ENCODE data around the gene HOXD1. TPM values are rescaled to one million over a fixed set of nuclear protein-coding genes. Genes with fewer than 3 reads are reported as not detected.

The HOXD1 gene
- total and polyA plus RNA-seq, 2 of the 4 experiments (the other 2 are of a cell fraction), result not detected

DNA sequence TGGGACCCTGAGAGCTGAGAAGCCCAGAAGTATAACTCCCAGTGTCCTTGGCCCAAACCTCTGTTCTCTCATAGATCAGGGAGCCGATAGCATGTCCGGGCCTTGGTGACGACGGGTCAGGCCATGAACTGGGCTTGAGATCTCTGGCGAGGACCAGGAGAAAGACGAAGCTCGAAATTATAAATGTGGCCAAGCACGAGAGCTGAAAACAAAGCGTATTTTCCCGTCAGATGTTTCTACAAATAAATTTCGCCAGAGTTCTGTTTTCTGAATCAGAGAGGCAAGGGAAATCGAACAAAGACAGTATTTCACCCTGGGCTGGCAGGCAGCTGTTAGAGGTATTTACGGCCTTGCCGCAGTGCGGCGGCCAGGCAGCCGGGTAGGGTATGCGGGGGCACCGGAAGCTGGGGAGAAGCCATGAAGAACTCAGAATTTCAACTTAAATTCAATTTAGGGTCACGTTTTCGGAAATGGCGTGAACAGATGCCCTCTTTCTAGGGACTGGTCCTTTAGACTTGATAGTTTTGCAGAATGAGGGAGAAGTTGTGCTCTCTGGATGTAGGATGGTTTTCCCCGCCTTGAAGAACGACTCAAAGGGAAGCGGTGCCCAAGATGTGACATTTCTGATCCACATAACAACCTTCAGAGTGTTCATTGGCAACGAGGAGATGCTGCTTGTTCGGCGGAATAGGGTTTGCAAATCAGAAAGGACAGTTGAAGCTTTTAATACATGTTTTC lies 49.4 kb upstream of the HOXD1 start:
- H2BK15ac ChIP-seq (ENCODE audit: low read depth, low read length), result no peak overlapping the region
- no peak for ATAC-seq (ENCODE audit: low read depth)
- H3K4me3 ChIP-seq (ENCODE audit: insufficient read depth, low read depth, low read length), result no peak overlapping the region
- intact Hi-C loops (cut with micrococcal nuclease) (no loop called here), dilution Hi-C loops (cut with HindIII; ENCODE audit: low sequenced_read_pairs, unreplicated experiment) (no loop called here), in situ Hi-C loops (cut with MboI; ENCODE audit: low sequenced_read_pairs) (no loop called here)
- H2BK20ac ChIP-seq (ENCODE audit: low read depth, low read length), result no peak overlapping the region
- no peak overlapping the region for H4K8ac ChIP-seq (ENCODE audit: low read depth in 2 of 2, low read length in 2 of 2)
- no TSS peak for BruUV-seq (replicated peaks)
- H4K20me1 ChIP-seq (ENCODE audit: insufficient read depth, low read length), result no peaks in the 10 kb centered on the region
- H3K79me1 ChIP-seq (ENCODE audit: low read depth in 1 of 2, low read length in 2 of 2), result no peaks in the 10 kb centered on the region
- no peak overlapping the region for H2AK5ac ChIP-seq (ENCODE audit: low read depth, low read length)
- no peak overlapping the region for H3K4ac ChIP-seq (ENCODE audit: low read depth, low read length)
- no peak overlapping the region for H2AFZ ChIP-seq (replicated peaks; ENCODE audit: low read length, poor library complexity)
- ChIA-PET CTCF (interaction anchor here (0.6 to 2.5 kb wide), 3 partner anchors 498 to 679 kb away, joined by 4 to 18 read pairs (median 4); no protein-coding TSS in a partner anchor), POLR2A (ENCODE audit: unreplicated experiment) (no interaction called here)
- H3K56ac ChIP-seq (ENCODE audit: extremely low read depth, insufficient read depth, low read length), result no peak overlapping the region
- no peak overlapping the region for H3K27ac ChIP-seq (ENCODE audit: insufficient read depth, low read length)
- H3K4me1 ChIP-seq (ENCODE audit: control insufficient read depth, insufficient read depth, low read length), result no peaks in the 10 kb centered on the region
- 13% methylated on average over 11 of the region's 28 CpGs; no CpG with 5 or more reads in 1 of the 2 experiments for WGBS, 2 experiments (ENCODE audit: extremely low coverage in 2 of 2, insufficient read length in 1 of 2)
- no peak overlapping the region for H3K18ac ChIP-seq (ENCODE audit: low read depth, low read length)
- no peak overlapping the region for H3K23ac ChIP-seq (ENCODE audit: low read depth, low read length)
- H4K5ac ChIP-seq (ENCODE audit: low read depth, low read length), result no peak overlapping the region
- no peak overlapping the region for H3K9ac ChIP-seq (ENCODE audit: low read depth, low read length)
- no peak overlapping the region for H3K14ac ChIP-seq (replicated peaks; ENCODE audit: low read depth, low read length)
- H3K27me3 ChIP-seq (ENCODE audit: control insufficient read depth, insufficient read depth, low read length), result peaks cover 79% of the 10 kb centered on the region
- H2BK5ac ChIP-seq (ENCODE audit: low read depth, low read length, poor library complexity, severe bottlenecking), result no peak overlapping the region
- TF ChIP-seq, protein P1, sequence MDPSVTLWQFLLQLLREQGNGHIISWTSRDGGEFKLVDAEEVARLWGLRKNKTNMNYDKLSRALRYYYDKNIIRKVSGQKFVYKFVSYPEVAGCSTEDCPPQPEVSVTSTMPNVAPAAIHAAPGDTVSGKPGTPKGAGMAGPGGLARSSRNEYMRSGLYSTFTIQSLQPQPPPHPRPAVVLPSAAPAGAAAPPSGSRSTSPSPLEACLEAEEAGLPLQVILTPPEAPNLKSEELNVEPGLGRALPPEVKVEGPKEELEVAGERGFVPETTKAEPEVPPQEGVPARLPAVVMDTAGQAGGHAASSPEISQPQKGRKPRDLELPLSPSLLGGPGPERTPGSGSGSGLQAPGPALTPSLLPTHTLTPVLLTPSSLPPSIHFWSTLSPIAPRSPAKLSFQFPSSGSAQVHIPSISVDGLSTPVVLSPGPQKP (IDR thresholded peaks at IDR 0.05; ENCODE audit: borderline replicate concordance, low read depth, low read length), result no peak
- TF ChIP-seq MXI1 (IDR thresholded peaks at IDR 0.05; ENCODE audit: borderline replicate concordance, low read depth, low read length) (no peak), NFE2L2 (IDR thresholded peaks at IDR 0.05; ENCODE audit: low read depth, low read length) (no peak), POLR2A (IDR thresholded peaks at IDR 0.05; ENCODE audit: low read depth, low read length) (no peak), FOS (IDR thresholded peaks at IDR 0.05; ENCODE audit: low read depth, low read length) (no peak)
- TF ChIP-seq, protein P2, sequence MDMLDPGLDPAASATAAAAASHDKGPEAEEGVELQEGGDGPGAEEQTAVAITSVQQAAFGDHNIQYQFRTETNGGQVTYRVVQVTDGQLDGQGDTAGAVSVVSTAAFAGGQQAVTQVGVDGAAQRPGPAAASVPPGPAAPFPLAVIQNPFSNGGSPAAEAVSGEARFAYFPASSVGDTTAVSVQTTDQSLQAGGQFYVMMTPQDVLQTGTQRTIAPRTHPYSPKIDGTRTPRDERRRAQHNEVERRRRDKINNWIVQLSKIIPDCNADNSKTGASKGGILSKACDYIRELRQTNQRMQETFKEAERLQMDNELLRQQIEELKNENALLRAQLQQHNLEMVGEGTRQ (IDR thresholded peaks at IDR 0.05; ENCODE audit: low read depth, low read length), result no peak
- no peak overlapping the region for H2AK9ac ChIP-seq (replicated peaks; ENCODE audit: low read depth, low read length, poor library complexity)
- DNase-seq, result no peak
- H3K9me1 ChIP-seq (ENCODE audit: insufficient read depth, low read length), result no peaks in the 10 kb centered on the region
- no peak overlapping the region for H3K4me2 ChIP-seq (ENCODE audit: low read depth, low read length)
- peaks cover 3% of the 10 kb centered on the region for H3K9me3 ChIP-seq (ENCODE audit: control insufficient read depth, insufficient read depth, low read length)
- no peaks in the 10 kb centered on the region for H3K36me3 ChIP-seq (ENCODE audit: control insufficient read depth, insufficient read depth, low read length)
- H4K91ac ChIP-seq (ENCODE audit: insufficient read depth, low read depth, low read length), result no peak overlapping the region
- H2BK120ac ChIP-seq (ENCODE audit: low read depth, low read length), result no peak overlapping the region

Data from IMR-90 (cell line).